Right lobe of liver (tissue), 4 donors: Measurements from ENCODE around the gene ACVR1.

ENCODE experiments used
- CTCF ChIP-seq, 4 donors: fragments of 200-600 bp in 3 of 4; fragments of 450-650 bp in 1 of 4; IDR thresholded peaks; one replicate each; pipeline versions ENCODE4 v1.5.1 to v1.8.0; 2016 to 2022; ENCODE audit warnings: antibody characterized with exemption in 4 of 4, mild to moderate bottlenecking in 2 of 4
- POLR2A ChIP-seq: fragments of 450-650 bp; IDR thresholded peaks from one replicate; pipeline ENCODE4 v1.6.1; 2017; ENCODE audit warnings: antibody characterized with exemption, mild to moderate bottlenecking
- donor health status: DM: no; HTN: no; CAD: no.
- donor health status: DM: no; HTN: no; CAD: no.
- donor health status: DM: no; HTN: yes; CAD: no.

- TF ChIP-seq POLR2A = no peak
- no peak for TF ChIP-seq CTCF (IDR thresholded peaks at IDR 0.05)
These were observed 46.7 kb upstream of the ACVR1 start for GRCh38 chr2:157922815-157923214.
